ENCODE results near the gene S100PBP. TPM values are rescaled to one million over a fixed set of nuclear protein-coding genes. Genes with fewer than 3 reads are reported as not detected.

S100PBP gene
- total RNA-seq, 1 donor from 2014 or later, result 62.9 TPM

DNA sequence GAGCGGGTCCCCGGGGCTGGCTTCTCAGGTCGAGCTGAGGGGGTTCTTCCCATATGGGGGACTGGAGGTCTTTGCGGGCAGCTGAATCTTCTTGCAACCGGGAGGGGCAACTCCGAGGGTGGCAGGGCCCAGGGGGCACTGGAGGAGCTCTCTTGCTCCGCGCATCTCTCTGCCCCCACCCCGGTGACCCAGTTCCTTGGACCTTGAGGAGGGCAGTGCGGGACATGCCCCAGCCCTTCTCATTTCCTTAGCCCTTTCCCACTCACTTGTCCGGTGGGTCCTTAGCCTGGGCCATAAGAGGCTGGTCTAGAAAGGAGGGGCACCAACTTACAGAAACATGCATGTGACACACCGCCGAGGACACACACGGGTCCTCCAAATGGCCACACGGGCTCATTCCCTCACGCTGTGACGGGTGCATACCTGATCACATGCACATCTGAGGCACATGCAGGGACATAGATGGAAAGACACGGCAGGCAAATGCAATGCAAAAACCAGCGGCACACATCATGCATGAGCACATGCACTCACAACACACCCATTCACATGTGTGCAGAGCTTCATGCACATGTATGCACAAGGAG is 69.5 kb downstream of the S100PBP start:
- no peak for DNase-seq (ENCODE audit: low read depth)

DNA sequence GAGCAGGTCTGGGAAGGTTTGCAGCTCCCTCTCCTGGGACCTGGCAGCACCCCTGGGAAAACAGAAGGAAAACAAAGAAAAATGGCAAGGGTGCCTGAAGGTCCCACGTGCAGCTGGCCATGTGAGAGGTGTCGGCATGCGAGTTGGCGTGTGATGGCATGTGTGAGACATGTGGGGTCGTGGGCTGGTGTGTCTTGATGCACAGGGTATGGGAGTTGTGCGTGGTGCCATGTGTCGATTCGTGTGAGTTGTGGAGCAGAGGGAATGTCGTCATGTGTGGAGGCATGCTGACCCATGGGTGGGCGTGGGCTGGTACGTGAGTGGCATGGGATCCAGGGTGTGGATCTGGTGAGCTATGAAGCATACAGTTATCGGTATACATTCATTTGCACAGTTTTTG is 70.2 kb downstream of the S100PBP start:
- no peak for DNase-seq (ENCODE audit: low read depth)

DNA sequence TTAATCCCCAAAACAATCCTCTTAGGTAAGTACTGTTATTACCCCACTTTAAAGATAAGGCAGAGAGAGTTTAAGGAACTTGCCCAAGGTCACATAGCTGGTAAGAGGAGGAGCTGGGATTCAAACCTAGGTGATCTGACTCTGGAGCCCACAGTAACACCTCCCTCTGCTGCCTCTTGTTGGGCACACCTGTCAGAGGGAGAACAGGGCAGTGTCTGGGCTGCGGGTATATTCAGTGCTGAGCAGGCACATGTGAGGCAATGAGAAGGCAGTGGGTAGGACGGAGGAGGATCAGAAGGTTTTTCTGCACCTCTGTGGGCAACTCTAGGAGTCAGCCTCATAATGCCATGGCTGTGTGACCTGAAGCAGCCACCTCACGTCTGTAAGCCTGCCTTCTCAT is 70.7 kb downstream of the S100PBP start:
- no peak for DNase-seq (ENCODE audit: low read depth)

DNA sequence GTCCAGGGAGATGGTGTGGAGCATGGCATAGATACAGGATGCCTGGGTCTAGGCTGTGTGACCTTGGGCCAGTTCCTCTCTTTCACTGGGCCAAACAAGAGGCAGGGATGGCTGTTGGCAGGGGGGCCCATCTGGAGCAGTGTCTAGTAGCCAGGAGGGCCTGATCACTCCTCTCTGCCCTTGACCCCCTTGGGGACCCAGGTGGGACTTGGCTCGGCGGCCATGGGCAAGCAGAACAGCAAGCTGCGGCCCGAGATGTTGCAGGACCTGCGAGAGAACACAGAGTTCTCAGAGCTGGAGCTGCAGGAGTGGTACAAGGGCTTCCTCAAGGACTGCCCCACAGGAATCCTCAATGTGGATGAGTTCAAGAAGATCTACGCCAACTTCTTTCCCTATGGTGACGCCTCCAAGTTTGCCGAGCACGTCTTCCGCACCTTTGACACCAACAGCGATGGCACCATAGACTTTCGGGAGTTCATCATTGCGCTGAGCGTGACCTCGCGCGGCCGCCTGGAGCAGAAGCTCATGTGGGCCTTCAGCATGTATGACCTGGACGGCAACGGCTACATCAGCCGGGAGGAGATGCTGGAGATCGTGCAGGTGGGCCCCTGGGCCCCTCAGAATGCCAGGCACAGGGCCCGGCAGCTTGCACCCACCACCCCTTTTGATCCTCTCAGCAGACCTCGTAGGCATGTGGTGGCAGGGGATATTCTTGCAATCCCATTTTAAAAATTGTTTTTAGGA is 71.4 kb downstream of the S100PBP start:
- no peak for DNase-seq (ENCODE audit: low read depth)

DNA sequence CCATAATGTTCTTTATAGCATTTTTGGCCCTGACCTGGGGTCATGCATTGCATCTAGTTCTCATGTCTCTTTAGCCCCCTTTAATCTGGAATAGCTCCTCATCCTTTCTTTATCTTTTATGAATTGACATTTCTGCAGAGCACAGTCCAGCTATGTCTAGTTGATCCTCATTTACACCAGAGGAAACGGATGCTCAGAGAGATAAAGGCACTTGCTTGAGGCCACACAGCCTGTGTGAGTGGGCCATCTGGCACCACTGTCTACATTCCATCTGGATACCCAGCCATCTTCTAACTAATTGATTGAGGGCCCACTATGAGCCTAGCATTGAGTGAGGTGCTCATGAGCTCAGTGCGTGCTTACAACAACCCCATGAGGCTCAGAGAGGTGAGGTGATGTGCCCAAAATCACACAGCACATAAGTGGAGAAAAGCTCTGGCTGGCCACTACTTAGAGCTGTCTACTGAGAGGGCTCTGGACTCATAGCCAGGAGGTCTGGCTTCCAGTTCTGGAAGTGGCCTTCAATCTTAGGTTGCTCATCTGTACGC is 72.4 kb downstream of the S100PBP start:
- no peak for DNase-seq (ENCODE audit: low read depth)

DNA sequence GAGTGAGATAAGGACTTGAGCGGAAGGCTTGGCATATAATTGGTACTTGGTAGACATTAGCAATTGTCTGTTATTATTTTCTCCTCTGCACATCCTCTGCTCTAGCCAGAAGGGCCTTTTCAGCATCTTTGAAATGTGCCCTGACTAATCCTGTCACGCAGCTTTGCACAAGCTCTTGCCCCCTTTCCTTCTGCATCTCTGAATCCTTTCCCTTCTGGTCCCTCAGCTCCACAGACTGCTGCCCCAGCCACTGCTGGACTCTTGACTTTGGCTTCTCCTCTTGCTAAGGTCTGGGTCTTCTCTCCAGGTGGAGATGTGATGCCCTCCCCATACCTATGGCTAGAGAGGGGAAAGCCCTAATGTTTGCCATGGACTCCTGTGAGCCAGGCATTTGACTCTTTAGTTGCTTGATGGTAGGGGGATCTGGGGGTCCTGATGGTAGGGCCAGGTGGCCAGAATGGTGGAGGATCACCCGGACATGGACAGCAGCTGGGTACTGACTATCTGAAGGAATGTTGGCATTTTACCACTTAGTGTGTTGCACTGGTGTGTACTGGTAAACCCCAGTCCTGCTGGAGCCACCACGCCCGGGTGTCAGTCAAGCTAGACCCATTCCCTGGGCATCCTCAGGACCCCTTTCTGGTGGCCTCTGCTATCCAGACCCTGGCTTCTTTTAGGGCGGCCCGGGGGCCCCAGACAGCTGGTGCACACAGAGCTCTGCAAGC is 73.2 kb downstream of the S100PBP start:
- no peak for DNase-seq (ENCODE audit: low read depth)

DNA sequence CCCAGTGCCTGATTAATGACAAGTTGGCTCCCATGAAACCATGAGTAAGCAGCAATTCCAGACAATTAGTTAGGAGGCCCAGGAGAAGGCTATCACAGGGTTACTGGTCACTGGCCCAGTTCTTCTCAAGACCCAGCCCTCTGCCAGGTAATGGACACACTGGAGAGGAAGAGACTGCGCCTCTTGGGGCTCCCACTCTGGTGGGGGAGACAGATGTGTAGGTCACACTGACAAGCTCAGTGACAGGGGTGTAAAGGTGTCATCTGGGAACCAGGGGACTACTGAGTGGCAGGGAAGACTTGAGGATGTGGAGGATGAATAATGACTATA is 73.8 kb downstream of the S100PBP start:
- DNase-seq (ENCODE audit: low read depth), result no peak

DNA sequence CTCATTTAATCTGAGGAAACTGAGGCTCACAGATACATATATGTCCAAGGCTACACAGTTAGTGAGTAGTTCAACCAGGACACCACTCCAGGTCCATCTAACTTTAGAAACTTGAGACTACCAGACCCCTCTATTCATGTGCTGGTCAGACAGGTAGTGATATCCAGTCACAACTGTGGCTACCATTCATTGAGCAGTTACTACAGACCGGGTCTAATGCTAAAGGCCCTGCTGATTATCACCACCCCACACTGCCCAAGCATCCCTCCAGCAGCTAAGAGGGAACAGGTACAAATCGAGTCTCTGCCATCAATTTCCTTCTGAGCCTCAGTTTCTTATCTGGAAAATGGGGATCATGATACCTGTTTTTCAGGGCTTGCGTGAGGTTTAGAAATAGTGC is 74.2 kb downstream of the S100PBP start:
- no peak for DNase-seq (ENCODE audit: low read depth)

DNA sequence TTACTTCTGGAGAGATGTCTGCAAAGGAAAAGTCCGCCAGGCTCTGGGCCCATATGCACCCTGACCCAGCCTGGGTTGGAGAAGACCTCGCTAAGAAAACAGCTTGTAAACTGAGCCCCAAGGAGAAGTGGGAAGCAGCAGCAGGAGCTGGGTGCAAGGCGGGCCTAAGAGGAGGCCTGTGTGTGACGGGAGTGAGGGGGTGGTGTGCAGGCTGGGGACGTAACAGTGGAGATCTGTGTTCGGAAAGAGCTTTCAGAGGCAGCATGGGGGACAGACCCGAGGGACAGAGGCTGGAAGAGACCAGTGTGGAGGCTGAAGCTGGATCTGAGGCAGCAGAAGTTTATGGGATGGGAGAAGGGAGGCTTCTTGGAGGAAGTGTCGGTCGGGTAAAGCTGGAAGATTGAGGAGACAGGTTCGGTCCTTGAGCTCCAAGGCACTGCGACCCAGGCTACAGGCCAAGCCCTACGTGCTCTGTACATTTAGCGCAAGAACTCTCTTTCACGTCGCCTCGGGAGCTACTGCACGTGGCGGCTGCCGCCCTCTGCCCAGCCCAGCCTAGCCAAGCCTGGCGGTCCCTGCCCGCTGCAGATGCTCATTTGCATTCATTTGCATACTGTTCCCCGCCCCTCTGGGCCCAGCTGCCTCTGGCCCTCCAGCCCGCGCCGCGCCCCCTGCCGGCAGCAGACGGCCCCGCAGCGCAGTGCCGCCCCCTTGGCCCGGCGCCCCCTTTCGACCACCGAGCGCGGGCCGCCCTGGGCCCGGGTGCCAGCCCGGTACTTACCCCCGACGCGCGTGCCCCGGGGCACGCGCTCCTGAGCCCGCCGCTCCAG is 75.1 kb downstream of the S100PBP start:
- no peak for DNase-seq (ENCODE audit: low read depth)

DNA sequence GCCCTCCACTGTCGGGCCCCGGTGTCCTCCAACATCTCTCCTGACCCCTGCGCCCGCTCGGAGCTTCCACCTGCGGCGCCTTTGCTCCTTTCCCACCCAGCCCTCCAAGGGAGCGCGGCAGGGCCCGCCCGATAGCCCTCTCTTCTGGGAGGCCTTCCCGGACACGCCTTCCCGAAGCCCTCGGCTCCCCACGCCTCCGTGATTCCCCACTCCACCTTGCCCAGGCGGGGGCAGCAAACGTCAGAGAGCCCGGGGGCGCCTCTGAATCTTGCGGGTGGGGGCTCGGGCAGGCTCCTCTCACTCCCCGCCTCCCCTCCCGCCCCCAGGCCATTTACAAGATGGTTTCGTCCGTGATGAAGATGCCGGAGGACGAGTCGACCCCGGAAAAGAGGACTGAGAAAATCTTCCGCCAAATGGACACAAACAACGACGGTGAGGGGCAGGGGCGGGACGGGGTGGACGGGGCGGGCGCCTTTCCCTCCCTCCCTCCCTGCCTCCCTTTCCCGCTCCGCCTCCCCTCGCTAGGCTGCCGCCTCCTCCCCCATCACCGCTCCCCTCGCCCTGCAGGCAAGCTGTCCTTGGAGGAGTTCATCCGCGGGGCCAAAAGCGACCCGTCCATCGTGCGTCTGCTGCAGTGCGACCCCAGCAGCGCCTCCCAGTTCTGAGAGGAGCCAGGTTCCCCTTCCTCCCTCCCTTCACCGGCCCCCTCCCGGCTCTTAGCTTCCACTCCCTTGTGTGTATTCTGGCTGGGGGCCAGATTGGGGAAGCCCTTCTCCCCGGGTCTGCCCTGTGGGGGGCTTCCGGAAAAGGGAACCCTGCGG is 76.0 kb downstream of the S100PBP start:
- no peak for DNase-seq (ENCODE audit: low read depth)

DNA sequence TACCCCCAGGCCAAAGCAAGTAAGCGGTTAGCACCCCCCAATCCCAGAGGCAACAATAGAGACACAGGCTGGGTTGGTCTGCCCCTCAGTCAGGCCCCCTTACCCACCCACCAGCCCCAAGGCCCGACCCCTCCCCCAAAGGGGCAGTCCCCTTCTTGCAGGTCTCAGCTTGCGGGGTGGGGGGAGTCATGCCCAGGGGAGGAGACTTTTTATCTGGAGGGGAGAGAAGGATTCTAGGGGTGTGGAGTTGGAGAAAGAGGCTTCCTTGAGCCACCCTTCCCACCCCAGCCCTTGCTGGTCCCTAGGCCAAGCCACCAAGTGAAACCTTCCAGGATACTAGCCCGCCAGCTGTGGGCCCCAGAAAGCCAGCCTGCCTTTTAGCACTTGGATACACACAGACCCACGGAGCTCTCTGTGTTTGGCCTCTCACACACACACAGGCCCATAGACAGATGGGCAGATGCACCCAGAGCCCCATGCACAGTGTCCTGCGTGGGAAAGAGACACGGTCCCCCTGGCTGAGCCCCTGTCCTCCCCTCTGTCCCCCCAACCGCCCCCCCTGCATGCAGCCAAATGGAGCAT is 76.7 kb downstream of the S100PBP start:
- DNase-seq (ENCODE audit: low read depth), result no peak

DNA sequence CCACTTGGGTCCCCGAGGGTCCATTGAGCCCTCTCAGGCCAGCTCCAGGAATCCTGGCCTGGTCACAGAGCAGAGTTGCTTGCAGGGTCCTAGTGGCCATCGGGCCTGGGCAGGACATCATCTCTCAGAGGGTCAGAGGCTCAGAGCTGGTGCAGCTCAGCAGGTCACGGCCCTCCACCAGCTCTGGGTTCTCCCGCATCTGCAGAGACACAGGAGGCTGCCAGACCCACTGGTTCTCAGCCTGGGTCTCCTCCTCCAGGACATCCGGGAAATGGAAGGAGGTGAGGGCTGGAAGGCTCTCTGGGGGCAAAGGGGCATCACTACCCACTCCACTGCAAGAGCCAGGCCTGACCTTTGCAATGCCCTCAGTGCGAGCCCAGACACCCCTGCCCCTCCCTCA is 77.2 kb downstream of the S100PBP start:
- no peak for DNase-seq (ENCODE audit: low read depth)

DNA sequence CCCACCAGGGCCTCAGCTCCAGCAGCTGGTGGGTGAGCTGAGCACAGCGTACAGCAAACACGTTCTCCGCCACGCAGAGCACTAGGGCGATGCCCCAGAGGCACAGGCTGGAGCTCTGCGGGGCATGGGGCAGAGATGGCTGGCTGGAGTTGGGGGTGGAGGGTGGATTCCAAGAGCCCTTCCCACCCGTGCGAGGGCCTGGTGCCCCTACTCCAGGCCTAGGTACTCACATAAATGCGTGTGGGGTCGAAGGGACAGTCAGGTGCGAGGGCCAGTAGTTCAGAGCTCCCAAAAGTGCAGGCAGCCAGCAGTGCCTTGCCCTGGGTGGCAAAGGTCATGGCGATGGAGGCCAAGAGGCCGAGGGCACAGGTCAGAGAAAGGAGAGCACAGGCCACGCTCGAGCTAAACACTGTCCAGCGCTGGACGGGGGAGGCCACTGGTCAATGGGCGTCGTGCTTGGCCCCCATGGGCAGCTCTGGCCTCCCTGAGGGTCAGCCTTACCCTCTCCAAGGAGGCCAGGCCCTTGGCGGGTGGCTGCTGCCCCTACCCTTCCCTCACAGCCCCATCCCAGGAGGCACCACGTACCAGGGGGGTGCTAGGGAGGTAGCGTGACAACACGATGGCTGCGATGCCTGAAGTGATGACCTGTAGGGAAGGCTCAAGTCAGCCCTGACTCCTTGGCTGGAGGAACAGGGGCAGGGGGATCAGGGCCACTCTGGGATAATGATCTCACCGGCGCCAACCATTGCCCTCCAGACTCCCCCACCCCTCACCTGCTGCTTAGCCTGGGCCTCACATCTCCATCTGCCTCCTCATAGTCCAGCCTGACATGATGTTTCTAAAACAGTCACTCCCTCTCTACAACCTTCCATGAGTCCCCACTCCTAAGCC is 78.1 kb downstream of the S100PBP start:
- DNase-seq (ENCODE audit: low read depth), result no peak

DNA sequence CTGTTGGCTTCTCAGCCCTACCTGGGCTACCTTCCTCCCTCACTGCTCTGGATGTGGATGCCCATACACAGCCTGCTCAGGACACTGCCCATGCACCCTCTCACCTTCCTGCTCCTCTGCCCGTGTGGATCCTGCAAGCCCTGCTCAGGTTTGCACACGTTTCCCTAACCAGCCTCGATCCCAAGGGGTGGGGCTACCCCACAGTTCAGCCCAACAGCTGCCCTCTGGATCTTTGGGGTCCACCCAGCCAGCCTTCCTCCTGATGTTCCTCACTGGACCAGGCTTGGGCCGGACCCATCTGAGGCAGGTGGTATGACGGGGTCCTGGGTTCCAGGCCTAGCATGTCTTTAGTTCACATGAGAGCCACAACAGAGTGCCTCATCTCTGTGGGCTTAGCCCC is 79.0 kb downstream of the S100PBP start:
- DNase-seq (ENCODE audit: low read depth), result no peak

DNA sequence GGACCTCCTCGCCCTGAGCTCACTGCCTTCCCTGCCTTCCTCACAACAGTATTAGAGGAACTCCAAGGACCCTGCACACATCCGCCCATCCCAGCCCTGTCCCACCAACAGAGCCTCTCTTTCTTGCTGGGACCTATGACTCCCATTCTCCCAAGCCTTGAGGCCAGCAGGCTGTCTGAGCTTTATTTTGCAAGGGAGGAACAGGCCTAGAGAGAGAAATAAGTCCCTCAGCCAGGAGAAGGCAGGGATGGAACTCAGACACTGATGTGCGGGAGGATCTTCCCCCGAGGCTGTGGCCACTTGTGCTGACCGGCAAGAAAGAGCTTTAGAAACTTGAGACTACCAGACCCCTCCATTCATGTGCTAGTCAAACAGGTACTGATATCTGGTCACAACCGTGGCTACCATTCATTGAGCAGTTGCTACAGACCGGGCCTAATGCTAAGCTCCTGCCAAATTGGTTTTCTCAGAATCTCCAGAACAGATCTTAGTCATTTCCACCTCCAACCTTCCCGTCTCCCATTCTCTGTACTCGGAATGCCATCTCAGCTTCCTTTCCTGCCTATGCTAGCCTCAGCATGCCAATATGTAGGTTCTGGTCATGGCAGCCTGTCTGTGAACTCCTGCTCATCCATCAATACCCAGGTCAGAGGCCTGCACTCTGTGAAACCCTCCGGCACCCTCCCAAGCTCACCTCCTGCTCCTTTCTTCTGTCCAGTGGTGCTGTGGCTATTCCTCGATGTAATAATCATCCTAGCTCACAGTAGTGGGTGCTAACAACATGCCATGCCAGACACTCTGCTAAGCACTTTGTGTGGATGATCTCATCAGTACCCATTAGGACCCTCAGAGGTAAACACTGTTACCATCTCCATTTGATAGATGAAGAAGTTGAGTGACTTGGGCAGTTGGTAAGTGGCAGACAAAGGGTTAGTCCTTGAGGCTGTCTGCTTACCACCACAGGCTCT is 79.9 kb downstream of the S100PBP start:
- no peak for DNase-seq (ENCODE audit: low read depth)

DNA sequence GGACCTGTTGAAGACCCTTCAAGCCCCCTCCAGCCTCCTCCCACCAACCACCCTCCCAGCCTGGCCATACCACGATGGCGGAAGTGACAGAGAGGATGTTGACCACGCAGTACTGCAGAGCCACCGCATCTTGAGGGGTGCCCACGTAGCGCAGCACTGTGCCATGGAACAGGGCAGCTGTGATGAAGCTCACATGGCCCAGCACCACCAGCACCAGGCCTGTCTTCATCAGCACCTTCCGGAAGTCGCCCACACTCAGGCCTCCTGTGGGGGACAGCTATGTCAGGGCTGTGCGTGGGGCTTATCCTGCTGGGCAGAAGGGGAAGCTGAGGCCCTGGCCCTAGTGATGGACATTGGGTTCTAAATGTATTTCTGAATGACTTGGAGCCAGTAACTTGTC is 80.6 kb downstream of the S100PBP start:
- DNase-seq (ENCODE audit: low read depth), result no peak

DNA sequence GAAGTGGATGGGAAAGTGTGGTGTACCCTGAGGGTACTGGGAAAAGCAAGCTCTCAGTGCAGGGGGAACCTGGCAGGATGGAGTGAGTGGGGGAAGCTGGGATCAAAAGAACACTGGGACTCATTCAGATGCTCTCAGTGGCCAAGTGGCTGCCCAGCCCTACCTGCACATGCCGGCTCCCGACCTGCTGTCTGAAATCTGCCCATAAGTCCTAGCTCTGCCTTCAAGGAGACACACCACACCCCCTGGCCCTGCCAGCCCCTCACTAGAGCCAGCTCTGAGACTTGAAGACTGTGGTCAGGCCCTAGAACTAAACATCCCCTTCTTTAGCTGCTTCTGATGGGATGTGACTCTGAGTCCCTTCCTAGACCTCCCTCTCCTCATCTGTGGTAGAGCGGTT is 81.5 kb downstream of the S100PBP start:
- no peak for DNase-seq (ENCODE audit: low read depth)

DNA sequence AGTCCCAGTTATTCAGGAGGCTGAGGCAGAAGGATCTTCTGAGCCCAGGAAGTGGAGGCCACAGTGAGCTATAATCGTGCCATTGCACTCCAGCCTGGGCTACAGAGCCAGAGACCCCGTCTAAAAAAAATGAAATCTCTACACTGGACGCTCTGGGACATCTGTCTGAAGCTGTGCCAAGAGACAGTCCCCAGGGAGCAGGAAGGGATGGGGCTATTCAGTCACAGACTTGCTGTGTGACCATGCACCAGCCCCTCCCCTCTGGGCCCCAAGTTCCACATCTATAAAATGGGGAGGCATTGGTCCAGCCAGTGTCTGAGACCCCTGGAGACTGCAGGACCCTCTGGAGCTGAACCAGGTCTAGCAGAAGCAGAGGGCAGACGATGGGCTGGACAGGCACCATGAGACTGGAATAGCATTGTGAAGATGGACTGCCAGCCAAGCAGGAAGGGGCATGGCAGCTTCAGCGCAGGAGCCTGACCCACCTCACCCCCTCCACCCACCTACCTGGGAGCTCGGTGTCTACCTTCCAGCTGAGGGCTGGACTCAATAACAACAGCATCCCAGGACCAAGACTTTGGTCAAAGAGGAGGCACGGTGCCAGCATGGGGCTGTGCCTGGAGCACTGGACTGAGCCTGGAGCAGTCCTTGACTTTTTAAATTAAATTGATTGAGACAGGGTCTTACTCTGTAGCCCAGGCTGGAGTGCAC is 82.3 kb downstream of the S100PBP start:
- DNase-seq (ENCODE audit: low read depth), result no peak

Data from renal cortical epithelial cell (primary cell).